Spleen (tissue), 11 donors: Measurements from ENCODE around the gene SMARCAD1. TPM values are rescaled to one million over a fixed set of nuclear protein-coding genes. Genes with fewer than 3 reads are reported as not detected.

ENCODE experiments used
- DNase-seq: peaks from one replicate; pipeline ENCODE4 v3.0.0-alpha.2; 2020
- H3K27ac ChIP-seq, 8 donors: fragments of 200-600 bp; sonication (generic) in 7 of 8; 1 replicate in 4 of 8; 2 replicates in 4 of 8; pipeline versions ENCODE4 v1.5.0 to v1.8.0; 2016 to 2021; ENCODE audit warnings: inconsistent platforms in 4 of 8, mild to moderate bottlenecking in 4 of 8, moderate library complexity in 1 of 8
- H3K27me3 ChIP-seq, 7 donors: fragments of 200-600 bp; sonication (generic) in 6 of 7; replicated peaks in 1 of 7; 1 replicate in 4 of 7; 2 replicates in 3 of 7; pipeline versions ENCODE4 v1.5.0 to v1.8.0; 2016 to 2021; ENCODE audit warnings: inconsistent platforms in 3 of 7, mild to moderate bottlenecking in 1 of 7
- H3K36me3 ChIP-seq, 6 donors: fragments of 200-600 bp; sonication (generic) in 5 of 6; 1 replicate in 4 of 6; 2 replicates in 2 of 6; pipeline versions ENCODE4 v1.5.0 to v1.8.0; 2016 to 2021; ENCODE audit warnings: inconsistent platforms in 2 of 6
- H3K4me1 ChIP-seq, 6 donors: fragments of 200-600 bp; sonication (generic) in 5 of 6; 1 replicate in 3 of 6; 2 replicates in 3 of 6; pipeline versions ENCODE4 v1.5.0 to v1.8.0; 2016 to 2021; ENCODE audit warnings: inconsistent platforms in 3 of 6
- H3K4me3 ChIP-seq, 8 donors: fragments of 200-600 bp; sonication (generic) in 7 of 8; 1 replicate in 4 of 8; 2 replicates in 4 of 8; pipeline versions ENCODE4 v1.5.0 to v1.8.0; 2016 to 2021; ENCODE audit warnings: inconsistent platforms in 4 of 8, mild to moderate bottlenecking in 4 of 8, moderate library complexity in 2 of 8
- H3K9me3 ChIP-seq, 8 donors: fragments of 200-600 bp; sonication (generic) in 7 of 8; 1 replicate in 4 of 8; 2 replicates in 4 of 8; pipeline versions ENCODE4 v1.5.0 to v1.8.0; 2016 to 2021; ENCODE audit warnings: inconsistent platforms in 4 of 8
- CTCF ChIP-seq, 11 experiments: fragments of 200-600 bp in 7 of 11; fragments of 450-650 bp in 4 of 11; sonication (generic) in 4 of 11; IDR thresholded peaks in 8 of 11; conservative IDR thresholded peaks in 3 of 11; 1 replicate in 7 of 11; 2 replicates in 4 of 11; pipeline versions ENCODE4 v1.4.0 to v1.8.0; 2016 to 2021; ENCODE audit warnings: antibody characterized with exemption in 11 of 11, inconsistent platforms in 4 of 11, mild to moderate bottlenecking in 1 of 11
- POLR2A ChIP-seq, 3 donors: fragments of 450-650 bp; IDR thresholded peaks; one replicate each; pipeline ENCODE4 v1.5.1; 2017; ENCODE audit warnings: antibody characterized with exemption in 3 of 3, mild to moderate bottlenecking in 1 of 3
- POLR2AphosphoS5 ChIP-seq, 3 donors: sonication (generic); formaldehyde crosslinking; IDR thresholded peaks; one replicate each; pipeline ENCODE4 v1.5.1; 2017; ENCODE audit warnings: antibody characterized with exemption in 3 of 3
- WGBS, 5 donors: extraction: QIAGEN DNeasy Blood & Tissue Kit in 3 of 5; methylation state at CpG; one replicate each; pipeline versions ENCODE4 v1.1.5 to v1.1.7; 2013 to 2018; 5-methylcytosine and 5-hydroxymethylcytosine counted together
- intact Hi-C: fragments of 100-400 bp; cut with DNase I; formaldehyde crosslinking; loops from one replicate; pipeline ENCODE4 v1.15.0; 2023; ENCODE audit warnings: low total_unique reads
- polyA plus RNA-seq, 3 donors: library from polyadenylated mRNA; stranded (reverse); fragments of 200-250 nt; gene quantifications; one replicate each; pipeline ENCODE4 v1.2.1, GENCODE V29; 2013
- total RNA-seq, 7 donors: library from RNA; depleted of rRNA in 3 of 7; stranded (reverse); fragments of >200 nt in 3 of 7; fragmentation: NEBNext Ultra II Directional in 4 of 7; extraction: Animal tissue kit (Norgen Biotek cat#: 25700) in 4 of 7; gene quantifications; one replicate each; pipeline versions ENCODE4 v1.1.0 to v1.2.1, GENCODE V29; 2016 to 2021
- donor health status: healthy with polysubstance abuse.
- donor health status: DM: no; HTN: no; CAD: no; lungs with moderate emphysema.
- donor health status: DM: no; HTN: no; CAD: no.
- donor health status: Bipolar disorder and iron deficiency.
- donor health status: healthy.
- donor health status: DM: no; HTN: no; CAD: no.
- donor health status: DM: yes; HTN: yes; CAD: no.

The SMARCAD1 gene
- total and polyA plus RNA-seq, 10 donors = 8.5 to 34.9 (median 25.5) TPM

- H3K4me1 ChIP-seq = peaks cover 0 to 15% (median 2%) of the 10 kb centered on the region in 6 donors
- no peak overlapping the region for H3K27ac ChIP-seq
- TF ChIP-seq POLR2A (IDR thresholded peaks at IDR 0.05) (no peak), CTCF (IDR thresholded peaks at IDR 0.05 in 8 of 11, conservative IDR thresholded peaks at IDR 0.05 in 3 of 11) (no peak), POLR2AphosphoS5 (IDR thresholded peaks at IDR 0.05) (no peak)
- no peak for DNase-seq
- no peaks in the 10 kb centered on the region for H3K9me3 ChIP-seq
- H3K36me3 ChIP-seq = peaks cover 0 to 91% (median 29%) of the 10 kb centered on the region in 6 donors
- intact Hi-C loops = no loop called here
- H3K4me3 ChIP-seq = no peak overlapping the region
- H3K27me3 ChIP-seq = no peaks in the 10 kb centered on the region
- 80 to 92% (median 90%) methylated on average over 3 of the region's 3 CpGs for WGBS, 5 donors
Observed at GRCh38 chr4:94216394-94216793, 8.7 kb downstream of the SMARCAD1 start.

- no peaks in the 10 kb centered on the region for H3K27me3 ChIP-seq
- H3K4me3 ChIP-seq = no peak overlapping the region
- H3K4me1 ChIP-seq = peaks cover 0 to 5% (median 0%) of the 10 kb centered on the region in 6 donors
- H3K9me3 ChIP-seq = no peaks in the 10 kb centered on the region
- H3K27ac ChIP-seq = no peak overlapping the region
- TF ChIP-seq CTCF (IDR thresholded peaks at IDR 0.05 in 8 of 11, conservative IDR thresholded peaks at IDR 0.05 in 3 of 11) = no peak
- TF ChIP-seq POLR2A (IDR thresholded peaks at IDR 0.05) = no peak
- TF ChIP-seq POLR2AphosphoS5 (IDR thresholded peaks at IDR 0.05) = no peak
- H3K36me3 ChIP-seq = peaks cover 0 to 78% (median 6%) of the 10 kb centered on the region in 6 donors
- intact Hi-C loops = no loop called here
- 94 to 99% (median 96%) methylated on average over 3 of the region's 3 CpGs for WGBS, 5 donors
- no peak for DNase-seq
Observed at GRCh38 chr4:94219402-94219801, 11.7 kb downstream of the SMARCAD1 start.

- no peak overlapping the region for H3K4me3 ChIP-seq
- no peak for DNase-seq
- peaks cover 0 to 59% (median 8%) of the 10 kb centered on the region in 6 donors for H3K36me3 ChIP-seq
- H3K4me1 ChIP-seq = peaks cover 0 to 4% (median 0%) of the 10 kb centered on the region in 6 donors
- H3K27ac ChIP-seq = no peak overlapping the region
- WGBS, 5 donors = 88 to 95% (median 90%) methylated on average over 1 of the region's 1 CpG
- intact Hi-C loops = no loop called here
- H3K9me3 ChIP-seq = no peaks in the 10 kb centered on the region
- TF ChIP-seq CTCF (IDR thresholded peaks at IDR 0.05 in 8 of 11, conservative IDR thresholded peaks at IDR 0.05 in 3 of 11) (no peak), POLR2A (IDR thresholded peaks at IDR 0.05) (no peak), POLR2AphosphoS5 (IDR thresholded peaks at IDR 0.05) (no peak)
- H3K27me3 ChIP-seq = no peaks in the 10 kb centered on the region
Observed at GRCh38 chr4:94221916-94222315, 14.3 kb downstream of the SMARCAD1 start.

- Histone ChIP-seq H3K27me3 (no peaks in the 10 kb centered on the region), H3K36me3 (peaks cover 0 to 60% (median 8%) of the 10 kb centered on the region in 6 donors), H3K9me3 (no peaks in the 10 kb centered on the region), H3K27ac (no peak overlapping the region), H3K4me3 (no peak overlapping the region), H3K4me1 (peaks cover 0 to 4% (median 0%) of the 10 kb centered on the region in 6 donors)
- intact Hi-C loops = no loop called here
- TF ChIP-seq POLR2AphosphoS5 (IDR thresholded peaks at IDR 0.05) (no peak), POLR2A (IDR thresholded peaks at IDR 0.05) (no peak), CTCF (IDR thresholded peaks at IDR 0.05 in 8 of 11, conservative IDR thresholded peaks at IDR 0.05 in 3 of 11) (no peak)
- DNase-seq = no peak
Observed at GRCh38 chr4:94225449-94225848, 17.8 kb downstream of the SMARCAD1 start.
